HepG2 (cell line): ENCODE results near the gene RNF213. TPM values are rescaled to one million over a fixed set of nuclear protein-coding genes. Genes with fewer than 3 reads are reported as not detected.

Experiments used
- ATAD3A ChIP-seq: sonication (generic); formaldehyde crosslinking; IDR thresholded peaks from 2 replicates; pipeline ENCODE4 v1.4.0; 2020; ENCODE audit warnings: missing genetic modification reagents
- DNMT1 ChIP-seq: sonication (generic); formaldehyde crosslinking; IDR thresholded peaks from 2 replicates; pipeline ENCODE4 v1.5.1; 2020; ENCODE audit warnings: mild to moderate bottlenecking, missing genetic modification reagents
- EED ChIP-seq: sonication (generic); formaldehyde crosslinking; IDR thresholded peaks from 2 replicates; pipeline ENCODE4 v1.5.0; 2020; ENCODE audit warnings: mild to moderate bottlenecking, missing genetic modification reagents
- FOXC1 ChIP-seq: sonication (generic); formaldehyde crosslinking; IDR thresholded peaks from 2 replicates; pipeline ENCODE4 v1.8.0; 2022; ENCODE audit warnings: mild to moderate bottlenecking, missing genetic modification reagents, borderline replicate concordance
- HMG20A ChIP-seq: IDR thresholded peaks from 2 replicates; pipeline ENCODE4 v1.6.1; 2016; ENCODE audit warnings: borderline replicate concordance
- MEF2D ChIP-seq: sonication (generic); formaldehyde crosslinking; IDR thresholded peaks from 2 replicates; pipeline ENCODE4 v1.5.1; 2020; ENCODE audit warnings: mild to moderate bottlenecking, missing genetic modification reagents
- SP4 ChIP-seq: sonication (generic); formaldehyde crosslinking; IDR thresholded peaks from 2 replicates; pipeline ENCODE4 v1.8.1; 2023; ENCODE audit warnings: mild to moderate bottlenecking, missing genetic modification reagents
- SRSF9 ChIP-seq: fragments of 200-400 bp; formaldehyde crosslinking; IDR thresholded peaks from 2 replicates; pipeline ENCODE4 v1.6.1; 2018; ENCODE audit warnings: borderline replicate concordance, mild to moderate bottlenecking, low read depth, low read length; ENCODE audit not compliant: insufficient read depth, poor library complexity, severe bottlenecking
- TARDBP ChIP-seq: sonication (generic); formaldehyde crosslinking; IDR thresholded peaks from 2 replicates; pipeline ENCODE4 v1.8.0; 2022; ENCODE audit warnings: mild to moderate bottlenecking, missing genetic modification reagents
- ZNF333 ChIP-seq: sonication (generic); formaldehyde crosslinking; IDR thresholded peaks from 2 replicates; pipeline ENCODE4 v1.4.0; 2020; ENCODE audit warnings: mild to moderate bottlenecking, missing genetic modification reagents, borderline replicate concordance
- ZNF382 ChIP-seq: sonication (generic); formaldehyde crosslinking; IDR thresholded peaks from 2 replicates; pipeline ENCODE4 v1.5.0; 2020; ENCODE audit warnings: missing genetic modification reagents, mild to moderate bottlenecking, borderline replicate concordance
- ZNF562 ChIP-seq: sonication (generic); formaldehyde crosslinking; IDR thresholded peaks from 2 replicates; pipeline ENCODE4 v1.8.0; 2022; ENCODE audit warnings: missing genetic modification reagents, borderline replicate concordance
- ZNF678 ChIP-seq: sonication (generic); formaldehyde crosslinking; IDR thresholded peaks from 2 replicates; pipeline ENCODE4 v1.4.0; 2020; ENCODE audit warnings: mild to moderate bottlenecking, missing genetic modification reagents
- ZNF7 ChIP-seq: IDR thresholded peaks from 2 replicates; pipeline ENCODE4 v1.6.1; 2016; ENCODE audit warnings: missing biosample characterization, missing genetic modification reagents
- ZNF775 ChIP-seq: sonication (generic); formaldehyde crosslinking; IDR thresholded peaks from 2 replicates; pipeline ENCODE4 v1.4.0; 2020; ENCODE audit warnings: missing genetic modification reagents, mild to moderate bottlenecking, moderate library complexity, borderline replicate concordance
- polyA plus RNA-seq, 8 experiments: library from polyadenylated mRNA; depleted of rRNA in 3 of 8; stranded (reverse) in 7 of 8; unstranded in 1 of 8; fragments of >200 nt; fragmentation: Illumina TruSeq in 4 of 8; extraction: Trizol in 4 of 8; gene quantifications; 2 replicates each; pipeline versions ENCODE4 v1.2.1 to v1.2.3, GENCODE V29; 2011 to 2016; ENCODE audit warnings: low read depth in 4 of 8, missing spikeins in 1 of 8, mixed read lengths in 1 of 8; ENCODE audit not compliant: insufficient read depth in 1 of 8
- total RNA-seq, 5 experiments: library from RNA; depleted of rRNA; stranded (reverse); fragments of >200 nt; fragmentation: Illumina TruSeq; extraction: Trizol; gene quantifications; 2 replicates each; pipeline ENCODE4 v1.2.3, GENCODE V29; 2016; ENCODE audit warnings: low read depth in 1 of 5
- TF ChIP-seq, protein P1 (sequence below): sonication (generic); formaldehyde crosslinking; IDR thresholded peaks from 2 replicates; pipeline ENCODE4 v1.4.0; 2020; ENCODE audit warnings: missing genetic modification reagents, borderline replicate concordance
- TF ChIP-seq, protein P2 (sequence below): sonication (generic); formaldehyde crosslinking; IDR thresholded peaks from 2 replicates; pipeline ENCODE4 v1.4.0; 2020; ENCODE audit warnings: mild to moderate bottlenecking, low read depth, missing genetic modification reagents
- TF ChIP-seq, protein P3 (sequence below): sonication (generic); formaldehyde crosslinking; IDR thresholded peaks from 2 replicates; pipeline ENCODE4 v1.4.0; 2020; ENCODE audit warnings: low read depth, mild to moderate bottlenecking, missing genetic modification reagents
- TF ChIP-seq, protein P4 (sequence below): sonication (generic); formaldehyde crosslinking; IDR thresholded peaks from 2 replicates; pipeline ENCODE4 v1.5.1; 2020; ENCODE audit warnings: mild to moderate bottlenecking, missing genetic modification reagents, borderline replicate concordance
- TF ChIP-seq, protein P5 (sequence below): sonication (generic); formaldehyde crosslinking; conservative IDR thresholded peaks from 2 replicates; pipeline ENCODE4 v1.8.1; 2023; ENCODE audit warnings: missing genetic modification reagents
- TF ChIP-seq, protein P6 (sequence below): sonication (generic); formaldehyde crosslinking; IDR thresholded peaks from 2 replicates; pipeline ENCODE4 v1.4.0; 2020; ENCODE audit warnings: mild to moderate bottlenecking, missing genetic modification reagents

RNF213 gene
- total and polyA plus RNA-seq, 2 of the 13 experiments (the other 11 are each of a cell fraction or from before 2014, with no cell fraction given) = 38.6 to 38.7 TPM

DNA sequence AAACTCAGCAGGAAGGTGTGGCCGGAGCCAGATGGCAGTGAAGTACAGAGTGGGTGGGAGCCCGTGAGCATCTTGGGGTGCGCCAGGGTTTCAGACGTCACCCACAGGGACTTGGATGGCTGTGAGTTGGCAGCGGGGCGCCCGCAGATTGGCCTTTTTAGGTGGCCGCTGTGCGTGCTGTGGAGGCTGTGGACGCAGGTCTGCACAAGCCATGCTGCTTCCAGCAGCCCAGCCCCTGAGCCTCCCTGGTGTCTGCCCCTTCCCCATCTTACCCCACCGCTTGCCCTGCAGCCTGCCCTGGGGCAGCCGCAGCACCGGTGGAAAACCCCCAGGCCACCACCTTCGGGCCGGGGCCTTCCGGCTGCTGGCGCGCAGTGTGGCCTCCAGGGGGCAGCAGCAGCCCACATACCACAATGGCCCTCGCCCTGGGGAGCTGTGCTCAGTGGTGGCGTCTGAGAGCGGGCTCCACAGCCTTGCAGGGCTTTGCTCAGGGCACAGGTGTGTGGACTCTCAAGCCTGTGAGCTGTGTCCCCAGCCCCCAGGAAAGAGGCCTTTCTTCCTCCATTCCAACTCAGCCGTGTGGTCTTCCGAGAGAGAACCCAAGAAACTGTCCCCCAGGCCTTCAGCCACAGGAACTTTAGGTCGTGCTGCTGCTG lies 166.1 kb downstream of the RNF213 start (continued):
- TF ChIP-seq ZNF775 (CRISPR knock-in tag) (no peak), ZNF562 (CRISPR knock-in tag) (no peak), ATAD3A (no peak), TARDBP (CRISPR knock-in tag) (peak; percentile 61; the same call in 1 of the 2 replicates), SP4 (CRISPR knock-in tag) (0 out of 2 replicates have a peak, but pooled peaks have one; percentile 21), MEF2D (CRISPR knock-in tag) (no peak), DNMT1 (no peak), HMG20A (CRISPR knock-in tag) (no peak), FOXC1 (CRISPR knock-in tag) (peak; percentile 55; the same call in 1 of the 2 replicates), SRSF9 (no peak), ZNF7 (CRISPR knock-in tag) (no peak), ZNF333 (CRISPR knock-in tag) (0 out of 2 replicates have a peak, but pooled peaks have one; percentile 34), EED (no peak), ZNF678 (CRISPR knock-in tag) (no peak), ZNF382 (no peak)
- TF ChIP-seq, protein P1, sequence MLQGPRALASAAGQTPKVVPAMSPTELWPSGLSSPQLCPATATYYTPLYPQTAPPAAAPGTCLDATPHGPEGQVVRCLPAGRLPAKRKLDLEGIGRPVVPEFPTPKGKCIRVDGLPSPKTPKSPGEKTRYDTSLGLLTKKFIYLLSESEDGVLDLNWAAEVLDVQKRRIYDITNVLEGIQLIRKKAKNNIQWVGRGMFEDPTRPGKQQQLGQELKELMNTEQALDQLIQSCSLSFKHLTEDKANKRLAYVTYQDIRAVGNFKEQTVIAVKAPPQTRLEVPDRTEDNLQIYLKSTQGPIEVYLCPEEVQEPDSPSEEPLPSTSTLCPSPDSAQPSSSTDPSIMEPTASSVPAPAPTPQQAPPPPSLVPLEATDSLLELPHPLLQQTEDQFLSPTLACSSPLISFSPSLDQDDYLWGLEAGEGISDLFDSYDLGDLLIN (CRISPR knock-in tag) = no peak
- TF ChIP-seq, protein P2, sequence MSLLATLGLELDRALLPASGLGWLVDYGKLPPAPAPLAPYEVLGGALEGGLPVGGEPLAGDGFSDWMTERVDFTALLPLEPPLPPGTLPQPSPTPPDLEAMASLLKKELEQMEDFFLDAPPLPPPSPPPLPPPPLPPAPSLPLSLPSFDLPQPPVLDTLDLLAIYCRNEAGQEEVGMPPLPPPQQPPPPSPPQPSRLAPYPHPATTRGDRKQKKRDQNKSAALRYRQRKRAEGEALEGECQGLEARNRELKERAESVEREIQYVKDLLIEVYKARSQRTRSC = no peak
- TF ChIP-seq, protein P3, sequence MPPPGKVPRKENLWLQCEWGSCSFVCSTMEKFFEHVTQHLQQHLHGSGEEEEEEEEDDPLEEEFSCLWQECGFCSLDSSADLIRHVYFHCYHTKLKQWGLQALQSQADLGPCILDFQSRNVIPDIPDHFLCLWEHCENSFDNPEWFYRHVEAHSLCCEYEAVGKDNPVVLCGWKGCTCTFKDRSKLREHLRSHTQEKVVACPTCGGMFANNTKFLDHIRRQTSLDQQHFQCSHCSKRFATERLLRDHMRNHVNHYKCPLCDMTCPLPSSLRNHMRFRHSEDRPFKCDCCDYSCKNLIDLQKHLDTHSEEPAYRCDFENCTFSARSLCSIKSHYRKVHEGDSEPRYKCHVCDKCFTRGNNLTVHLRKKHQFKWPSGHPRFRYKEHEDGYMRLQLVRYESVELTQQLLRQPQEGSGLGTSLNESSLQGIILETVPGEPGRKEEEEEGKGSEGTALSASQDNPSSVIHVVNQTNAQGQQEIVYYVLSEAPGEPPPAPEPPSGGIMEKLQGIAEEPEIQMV (CRISPR knock-in tag) = 0 out of 2 replicates have a peak, but pooled peaks have one; percentile 48
- TF ChIP-seq, protein P4, sequence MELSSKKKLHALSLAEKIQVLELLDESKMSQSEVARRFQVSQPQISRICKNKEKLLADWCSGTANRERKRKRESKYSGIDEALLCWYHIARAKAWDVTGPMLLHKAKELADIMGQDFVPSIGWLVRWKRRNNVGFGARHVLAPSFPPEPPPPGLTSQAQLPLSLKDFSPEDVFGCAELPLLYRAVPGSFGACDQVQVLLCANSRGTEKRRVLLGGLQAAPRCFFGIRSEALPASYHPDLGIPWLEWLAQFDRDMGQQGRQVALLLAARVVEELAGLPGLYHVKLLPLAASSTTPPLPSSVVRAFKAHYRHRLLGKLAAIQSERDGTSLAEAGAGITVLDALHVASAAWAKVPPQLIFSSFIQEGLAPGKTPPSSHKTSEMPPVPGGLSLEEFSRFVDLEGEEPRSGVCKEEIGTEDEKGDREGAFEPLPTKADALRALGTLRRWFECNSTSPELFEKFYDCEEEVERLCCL (CRISPR knock-in tag) = no peak
- TF ChIP-seq, protein P5, sequence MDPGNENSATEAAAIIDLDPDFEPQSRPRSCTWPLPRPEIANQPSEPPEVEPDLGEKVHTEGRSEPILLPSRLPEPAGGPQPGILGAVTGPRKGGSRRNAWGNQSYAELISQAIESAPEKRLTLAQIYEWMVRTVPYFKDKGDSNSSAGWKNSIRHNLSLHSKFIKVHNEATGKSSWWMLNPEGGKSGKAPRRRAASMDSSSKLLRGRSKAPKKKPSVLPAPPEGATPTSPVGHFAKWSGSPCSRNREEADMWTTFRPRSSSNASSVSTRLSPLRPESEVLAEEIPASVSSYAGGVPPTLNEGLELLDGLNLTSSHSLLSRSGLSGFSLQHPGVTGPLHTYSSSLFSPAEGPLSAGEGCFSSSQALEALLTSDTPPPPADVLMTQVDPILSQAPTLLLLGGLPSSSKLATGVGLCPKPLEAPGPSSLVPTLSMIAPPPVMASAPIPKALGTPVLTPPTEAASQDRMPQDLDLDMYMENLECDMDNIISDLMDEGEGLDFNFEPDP (CRISPR knock-in tag) = no peak
- TF ChIP-seq, protein P6, sequence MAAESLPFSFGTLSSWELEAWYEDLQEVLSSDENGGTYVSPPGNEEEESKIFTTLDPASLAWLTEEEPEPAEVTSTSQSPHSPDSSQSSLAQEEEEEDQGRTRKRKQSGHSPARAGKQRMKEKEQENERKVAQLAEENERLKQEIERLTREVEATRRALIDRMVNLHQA (CRISPR knock-in tag) = no peak
